OCI-LY7 (cell line): ENCODE data around the gene RAD50. TPM values are rescaled to one million over a fixed set of nuclear protein-coding genes. Genes with fewer than 3 reads are reported as not detected.

Experiments
- BruUV-seq: library from RNA; stranded (reverse); fragments of 400-500 nt; replicated peaks from 2 replicates; lab custom pipeline; 2021; lab: Mats Ljungman, UMichigan
- CTCF ChIA-PET: fragments of 300-600 bp; sonication (Branson Sonifier 250); formaldehyde crosslinking; loops from one replicate; lab custom pipeline; 2022; ENCODE audit warnings: antibody characterized with exemption; ENCODE audit not compliant: unreplicated experiment; lab: Charles Lee
- POLR2A ChIA-PET: fragments of 300-600 bp; sonication (Branson Sonifier 250); formaldehyde crosslinking; loops from one replicate; lab custom pipeline; 2022; ENCODE audit warnings: antibody characterized with exemption; lab: Charles Lee
- DNase-seq: peaks from one replicate; pipeline ENCODE4 v3.0.0-alpha.2; 2015; ENCODE audit warnings: low spot score
- H2AFZ ChIP-seq: fragments of 200-600 bp; sonication (generic), shearing (Covaris generic); 2 replicates; pipeline ENCODE4 v1.6.1; 2014; ENCODE audit warnings: mild to moderate bottlenecking, antibody characterized with exemption, low read length, moderate library complexity
- H3K27ac ChIP-seq: fragments of 200-600 bp; sonication (generic); 2 replicates; pipeline ENCODE4 v1.5.1; 2014; ENCODE audit warnings: mixed run types, low read depth, mild to moderate bottlenecking, moderate library complexity, low read length, inconsistent platforms; ENCODE audit not compliant: poor library complexity, severe bottlenecking
- H3K36me3 ChIP-seq: fragments of 200-600 bp; sonication (generic); 2 replicates; pipeline ENCODE4 v1.6.1; 2014; ENCODE audit warnings: mild to moderate bottlenecking, antibody characterized with exemption, low read length, moderate library complexity, mixed read lengths; ENCODE audit not compliant: insufficient read depth
- H3K4me1 ChIP-seq: fragments of 200-600 bp; sonication (generic); 2 replicates; pipeline ENCODE4 v1.5.1; 2014; ENCODE audit warnings: mild to moderate bottlenecking, low read length; ENCODE audit not compliant: insufficient read depth, poor library complexity, severe bottlenecking
- H3K4me2 ChIP-seq: fragments of 200-600 bp; sonication (generic); 2 replicates; pipeline ENCODE4 v1.6.1; 2014; ENCODE audit warnings: mild to moderate bottlenecking, low read length
- H3K4me3 ChIP-seq: fragments of 200-600 bp; sonication (generic); 2 replicates; pipeline ENCODE4 v1.5.1; 2014; ENCODE audit warnings: mild to moderate bottlenecking, low read depth, low read length; ENCODE audit not compliant: poor library complexity, severe bottlenecking
- H3K79me2 ChIP-seq: fragments of 200-600 bp; sonication (generic); 2 replicates; pipeline ENCODE4 v1.6.1; 2016; ENCODE audit warnings: low read depth, mild to moderate bottlenecking, low read length, moderate library complexity, mixed read lengths; ENCODE audit not compliant: insufficient read depth
- H3K9me2 ChIP-seq: fragments of 200-600 bp; sonication (generic); 2 replicates; pipeline ENCODE4 v1.6.1; 2016; ENCODE audit warnings: mild to moderate bottlenecking, low read length, mixed read lengths; ENCODE audit not compliant: insufficient read depth
- H3K9me3 ChIP-seq: fragments of 200-600 bp; sonication (generic); 2 replicates; pipeline ENCODE4 v1.6.1; 2014; ENCODE audit warnings: mild to moderate bottlenecking, mixed run types, low read length, mixed read lengths
- H4K20me1 ChIP-seq: fragments of 200-600 bp; sonication (generic); 2 replicates; pipeline ENCODE4 v1.6.1; 2014; ENCODE audit warnings: mild to moderate bottlenecking, antibody characterized with exemption, low read length, moderate library complexity, mixed read lengths; ENCODE audit not compliant: insufficient read depth
- CTCF ChIP-seq: fragments of 200-600 bp; sonication (generic); conservative IDR thresholded peaks from 2 replicates; pipeline ENCODE4 v1.5.1; 2014; ENCODE audit warnings: mild to moderate bottlenecking, antibody characterized with exemption, low read length, moderate library complexity, mixed read lengths
- EZH2phosphoT487 ChIP-seq: fragments of 200-600 bp; sonication (generic); IDR thresholded peaks from 2 replicates; pipeline ENCODE4 v1.6.1; 2018; ENCODE audit warnings: low read depth, borderline replicate concordance, mild to moderate bottlenecking, mixed run types, antibody characterized with exemption, low read length, moderate library complexity, mixed read lengths
- intact Hi-C: fragments of 100-400 bp; cut with micrococcal nuclease; formaldehyde crosslinking; loops from one replicate; pipeline ENCODE4 v1.10.0; 2022; ENCODE audit not compliant: unreplicated experiment
- total RNA-seq, 2 experiments: library from RNA; depleted of rRNA in 1 of 2; stranded (reverse); fragments of >200 nt in 1 of 2; shearing (Covaris generic) in 1 of 2; gene quantifications; 2 replicates each; pipeline ENCODE4 v1.2.3, GENCODE V29; 2014 to 2022

The RAD50 gene
- total RNA-seq, 2 experiments from 2014 or later: 24.0 to 59.8 TPM

- TF ChIP-seq EZH2phosphoT487 (no peak), CTCF (no peak)
- H3K36me3 ChIP-seq: no peaks in the 10 kb centered on the region
- no peaks in the 10 kb centered on the region for H3K9me2 ChIP-seq
- no peaks in the 10 kb centered on the region for H3K4me1 ChIP-seq
- no peak overlapping the region for H3K4me3 ChIP-seq
- H3K4me2 ChIP-seq: no peak overlapping the region
- BruUV-seq: no TSS peak
- no peak for DNase-seq
- H3K9me3 ChIP-seq: no peaks in the 10 kb centered on the region
- no peak overlapping the region for H2AFZ ChIP-seq
- ChIA-PET CTCF (no interaction called here), POLR2A (no interaction called here)
- intact Hi-C loops: no loop called here
- H3K79me2 ChIP-seq: no peaks in the 10 kb centered on the region
- H3K27ac ChIP-seq: no peak overlapping the region
- H4K20me1 ChIP-seq: no peaks in the 10 kb centered on the region
These were observed 111.3 kb downstream of the RAD50 start for GRCh38 chr5:132667761-132668705.

GRCh38 chr5:132668706-132669454 lies 112.1 kb downstream of the RAD50 start:
- Histone ChIP-seq H3K9me3 (no peaks in the 10 kb centered on the region), H3K4me1 (no peaks in the 10 kb centered on the region), H3K9me2 (no peaks in the 10 kb centered on the region), H2AFZ (no peak overlapping the region), H4K20me1 (no peaks in the 10 kb centered on the region), H3K27ac (no peak overlapping the region), H3K4me2 (no peak overlapping the region), H3K36me3 (no peaks in the 10 kb centered on the region), H3K79me2 (no peaks in the 10 kb centered on the region), H3K4me3 (no peak overlapping the region)
- BruUV-seq: no TSS peak
- no peak for DNase-seq
- POLR2A ChIA-PET: interaction anchor here (0.6 to 1.2 kb wide), 2 partner anchors 36 to 79 kb away, joined by 3 read pairs; partner anchors contain the start of gene CCNI2
- CTCF ChIA-PET: no interaction called here
- intact Hi-C loops: no loop called here
- TF ChIP-seq CTCF (no peak), EZH2phosphoT487 (no peak)
